Measurements from ENCODE around the gene LYSMD3.
"Not testable (repeated sequence)": the region's sequence is repeated elsewhere in the genome, so short reads cannot be mapped to it uniquely, and the experiment has no call there.

LYSMD3 gene

DNA sequence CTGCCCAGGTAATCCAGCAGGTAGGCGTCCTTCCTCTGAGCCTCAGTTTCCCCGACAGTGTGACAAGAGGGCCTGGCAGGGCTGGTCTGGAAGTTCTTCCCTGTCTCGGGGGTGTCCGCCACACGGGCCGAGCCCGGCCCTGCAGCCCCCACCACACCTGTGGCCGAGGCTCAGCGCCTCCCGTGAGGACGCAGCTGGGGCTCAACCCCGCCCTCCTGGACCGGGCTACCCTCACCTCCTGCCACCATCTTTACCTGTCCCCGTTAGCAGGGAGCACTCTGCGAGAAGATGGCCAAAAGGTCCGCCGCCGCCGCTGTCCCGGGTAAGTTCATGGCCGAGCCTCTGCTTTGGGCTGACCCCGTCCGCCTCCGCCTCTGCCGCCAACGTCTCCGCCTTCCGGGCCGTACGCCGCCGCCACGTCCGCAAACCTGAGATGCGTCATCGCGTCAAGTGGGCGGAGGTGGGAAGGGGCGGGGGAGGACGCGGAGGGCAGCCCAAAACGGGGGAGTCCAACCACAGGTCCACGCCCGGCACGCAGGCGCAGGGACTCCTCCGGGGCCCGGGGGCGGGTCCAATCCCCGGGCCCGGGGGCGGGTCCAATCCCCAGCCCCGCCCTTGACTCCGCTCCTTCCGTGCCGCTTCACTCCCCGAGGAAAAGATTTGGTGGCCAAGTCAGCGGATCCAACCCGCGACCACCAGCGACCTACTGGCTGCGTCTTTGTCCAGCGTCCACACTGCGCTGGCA lies at the start of gene LYSMD3:
Gene LYSMD3 (minus strand): TSS at position 391 of the 745 bp plus-strand sequence. CDS start 4,295 bp downstream, outside the sequence.
- DNase-seq (ENCODE audit: low read depth in 2 of 2), result peak; percentile 93

DNA sequence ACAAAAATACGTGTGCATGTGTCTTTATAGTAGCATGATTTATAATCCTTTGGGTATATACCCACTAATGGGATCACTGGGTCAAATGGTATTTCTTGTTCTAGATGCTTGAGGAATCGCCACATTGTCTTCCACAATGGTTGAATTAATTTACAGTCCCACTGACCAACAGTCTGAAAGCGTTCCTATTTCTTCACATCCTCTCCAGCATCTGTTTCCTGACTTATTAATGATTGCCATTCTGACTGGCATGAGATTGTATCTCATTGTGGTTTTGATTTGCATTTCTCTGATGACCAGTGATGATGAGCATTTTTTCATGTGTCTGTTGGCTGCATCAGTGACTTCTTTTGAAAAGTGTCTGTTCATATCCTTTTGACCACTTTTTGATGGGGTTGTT lies 47.2 kb upstream of the LYSMD3 start:
- not testable (repeated sequence) for DNase-seq (ENCODE audit: low read depth in 2 of 2)

DNA sequence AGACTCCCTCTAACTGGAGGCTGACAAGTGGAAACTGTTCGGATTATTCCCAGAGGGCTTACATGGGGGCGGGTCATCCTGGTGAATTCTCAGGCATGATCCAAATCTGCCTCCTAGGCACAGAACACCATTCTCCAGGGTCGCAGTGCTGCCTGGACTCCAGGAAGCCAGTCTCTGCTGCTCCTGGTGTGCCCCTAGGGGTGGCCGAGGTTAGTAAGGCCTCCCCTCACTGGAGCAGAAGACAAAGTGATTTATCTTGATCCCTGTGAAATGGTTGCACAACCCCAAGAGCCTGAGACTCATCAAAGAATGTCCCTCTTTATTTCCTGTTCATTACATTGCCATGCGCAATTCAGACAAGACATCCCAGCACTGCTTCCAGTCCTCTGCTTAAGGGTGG lies 46.3 kb upstream of the LYSMD3 start:
- DNase-seq (ENCODE audit: low read depth in 2 of 2), result no peak

DNA sequence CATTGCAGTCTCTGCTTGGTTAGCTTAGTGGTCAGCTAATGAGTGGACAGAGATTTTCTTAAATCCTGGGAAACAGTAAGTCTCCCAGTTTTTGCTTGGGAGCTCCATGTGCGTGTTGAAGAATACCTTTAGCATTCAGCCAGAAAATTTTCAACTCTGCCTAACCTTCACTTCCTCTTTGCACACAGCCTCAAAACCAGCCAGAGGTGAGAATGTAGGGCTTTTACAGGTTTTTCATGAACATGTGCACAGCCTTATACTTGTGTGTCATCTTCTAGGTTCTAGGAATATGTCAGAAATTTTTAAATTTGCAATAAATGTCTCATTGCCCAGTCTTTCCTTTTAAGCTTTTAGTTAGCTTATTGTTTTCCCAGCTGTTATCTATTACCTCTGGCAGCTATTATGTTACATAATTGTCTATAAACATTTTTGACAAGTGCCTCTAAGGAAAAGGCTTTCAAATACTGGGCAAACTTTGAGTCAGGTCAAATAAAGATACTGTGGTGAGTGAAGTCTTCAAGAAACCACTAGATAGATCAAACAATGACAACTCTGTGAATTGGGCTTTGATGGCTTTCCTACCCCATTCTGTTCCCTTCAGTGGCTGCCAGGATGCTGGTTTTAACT lies 41.9 kb upstream of the LYSMD3 start:
- DNase-seq (ENCODE audit: low read depth in 2 of 2), result no peak

DNA sequence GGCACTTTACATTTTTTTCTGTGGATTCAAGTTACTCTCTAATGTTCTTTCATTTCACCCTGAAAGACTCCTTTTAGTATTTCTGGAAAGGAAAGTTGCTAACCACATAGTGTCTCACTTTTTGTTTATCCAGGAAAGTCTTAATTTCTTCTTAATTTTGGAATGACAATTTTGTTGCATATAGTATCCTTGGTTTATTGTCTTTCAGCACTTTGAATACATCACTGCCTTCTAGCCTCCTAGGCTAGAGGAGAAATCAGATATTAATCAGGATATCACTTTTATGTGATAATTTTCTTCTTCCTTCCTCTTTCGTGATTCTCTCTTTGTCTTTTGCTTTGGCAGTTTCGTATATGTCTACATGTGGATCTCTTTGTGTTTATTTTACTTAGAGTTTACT lies 40.6 kb upstream of the LYSMD3 start:
- no peak for DNase-seq (ENCODE audit: low read depth in 2 of 2)

DNA sequence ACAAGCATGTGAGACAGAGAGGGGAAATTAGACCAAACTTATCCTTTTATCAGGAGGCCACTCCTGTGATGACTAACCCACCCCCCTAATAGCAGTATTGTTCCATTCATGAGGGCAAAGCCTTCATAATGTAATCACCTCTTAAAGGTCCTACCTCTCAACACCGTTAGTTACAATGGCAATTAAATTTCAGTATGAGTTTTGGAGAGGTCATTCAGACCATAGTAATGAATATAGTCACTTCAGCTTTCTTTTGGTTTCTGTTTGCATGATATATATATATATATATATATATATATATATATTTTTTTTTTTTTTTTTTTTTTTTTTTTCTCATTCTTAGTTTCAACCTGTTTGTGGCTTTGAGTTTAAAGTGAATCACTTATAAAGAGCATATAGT lies 39.7 kb upstream of the LYSMD3 start:
- no peak for DNase-seq (ENCODE audit: low read depth in 2 of 2)

DNA sequence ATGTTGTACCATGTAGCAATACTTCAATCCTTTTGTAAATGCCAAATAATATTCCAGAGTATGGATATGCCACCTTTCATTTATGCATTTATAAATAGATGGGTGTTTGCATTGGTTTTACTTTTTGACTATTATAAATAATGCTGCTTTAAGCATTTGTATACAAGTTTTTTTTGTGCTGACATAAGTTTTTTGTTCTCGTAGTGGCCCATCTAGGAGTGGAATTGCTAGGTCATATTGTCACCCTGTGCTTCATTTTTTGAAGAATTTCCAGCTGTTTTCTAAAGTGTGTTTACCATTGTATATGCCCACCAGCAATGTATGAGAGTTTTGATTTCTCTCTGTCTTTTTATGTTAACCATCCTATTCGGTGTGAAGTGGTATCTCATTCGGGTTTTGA lies 36.1 kb upstream of the LYSMD3 start:
- no peak for DNase-seq (ENCODE audit: low read depth in 2 of 2)

DNA sequence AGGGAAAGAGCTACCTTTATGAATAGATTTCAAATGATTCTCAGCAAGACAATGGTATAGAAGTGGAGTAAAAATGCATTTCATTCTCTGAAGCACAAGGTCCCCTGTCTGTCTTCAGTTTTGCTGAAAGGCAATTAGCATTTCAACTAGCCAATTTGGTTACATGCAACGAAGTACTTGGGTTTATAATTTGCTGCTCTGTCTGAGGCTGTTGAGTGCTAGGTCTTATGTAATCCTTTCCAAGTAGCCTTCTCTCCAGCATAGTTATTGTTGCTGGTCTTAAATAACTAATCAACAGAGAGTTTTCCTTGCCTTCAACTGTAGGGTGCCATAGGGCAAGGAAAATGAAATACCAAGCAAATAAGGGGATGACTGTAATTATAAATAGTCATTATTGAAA lies 33.7 kb upstream of the LYSMD3 start:
- no peak for DNase-seq (ENCODE audit: low read depth in 2 of 2)

DNA sequence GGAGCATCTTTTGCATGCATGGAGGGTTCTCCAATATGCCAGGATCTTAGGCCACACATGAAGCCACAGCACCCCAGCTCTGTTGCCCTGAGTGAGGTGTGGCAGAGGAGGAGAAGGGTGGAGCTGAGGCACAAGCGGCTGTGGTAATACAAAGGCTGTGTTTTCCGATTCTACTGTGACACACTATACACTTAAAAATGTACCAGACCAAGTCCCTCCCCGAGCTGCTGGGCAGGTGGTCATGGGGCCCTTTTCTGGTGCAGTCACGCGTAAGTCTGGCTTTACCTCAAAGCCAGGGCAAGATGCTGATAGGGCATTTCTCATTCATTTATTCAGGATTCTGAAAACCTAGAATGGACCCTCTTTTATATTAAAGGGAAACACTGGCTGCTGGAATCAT lies 33.0 kb upstream of the LYSMD3 start:
- DNase-seq (ENCODE audit: low read depth in 2 of 2), result no peak

DNA sequence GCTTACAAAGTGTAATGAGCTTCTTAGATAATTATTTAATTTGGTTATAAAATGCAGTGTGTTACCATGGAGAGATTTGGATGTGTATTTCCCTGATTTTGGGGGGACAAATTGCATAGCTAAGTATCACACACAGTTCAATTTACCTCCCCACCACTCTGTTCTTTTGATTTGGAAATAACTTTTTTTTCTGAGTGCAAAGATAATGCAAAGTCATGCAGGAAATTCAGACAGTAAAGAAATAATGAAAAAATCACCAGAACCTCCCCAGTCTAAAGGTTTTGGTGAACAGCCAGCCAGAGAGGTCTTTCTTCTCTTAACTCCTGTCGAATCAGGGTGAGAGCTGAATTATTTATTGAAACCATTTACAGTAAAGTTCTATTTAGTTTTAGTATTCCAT lies 32.4 kb upstream of the LYSMD3 start:
- no peak for DNase-seq (ENCODE audit: low read depth in 2 of 2)

DNA sequence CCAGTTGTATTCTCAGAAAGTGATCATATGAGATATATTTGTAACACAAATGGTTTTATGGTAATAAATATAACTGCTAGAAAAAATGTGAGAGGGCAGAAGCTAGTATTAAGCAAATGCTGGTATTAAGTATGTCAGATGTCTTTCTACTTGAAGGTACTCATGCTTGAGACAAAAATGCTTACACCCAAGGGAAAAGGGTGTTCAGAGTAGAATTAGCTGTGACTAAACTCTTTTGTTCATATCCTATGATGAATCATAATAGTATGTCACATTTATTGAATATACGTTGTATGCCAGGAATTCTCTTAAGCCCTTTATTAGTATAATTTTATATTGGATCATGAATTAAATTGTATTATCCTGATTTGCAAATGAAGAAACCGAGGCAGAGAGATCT lies 31.4 kb upstream of the LYSMD3 start:
- no peak for DNase-seq (ENCODE audit: low read depth in 2 of 2)

DNA sequence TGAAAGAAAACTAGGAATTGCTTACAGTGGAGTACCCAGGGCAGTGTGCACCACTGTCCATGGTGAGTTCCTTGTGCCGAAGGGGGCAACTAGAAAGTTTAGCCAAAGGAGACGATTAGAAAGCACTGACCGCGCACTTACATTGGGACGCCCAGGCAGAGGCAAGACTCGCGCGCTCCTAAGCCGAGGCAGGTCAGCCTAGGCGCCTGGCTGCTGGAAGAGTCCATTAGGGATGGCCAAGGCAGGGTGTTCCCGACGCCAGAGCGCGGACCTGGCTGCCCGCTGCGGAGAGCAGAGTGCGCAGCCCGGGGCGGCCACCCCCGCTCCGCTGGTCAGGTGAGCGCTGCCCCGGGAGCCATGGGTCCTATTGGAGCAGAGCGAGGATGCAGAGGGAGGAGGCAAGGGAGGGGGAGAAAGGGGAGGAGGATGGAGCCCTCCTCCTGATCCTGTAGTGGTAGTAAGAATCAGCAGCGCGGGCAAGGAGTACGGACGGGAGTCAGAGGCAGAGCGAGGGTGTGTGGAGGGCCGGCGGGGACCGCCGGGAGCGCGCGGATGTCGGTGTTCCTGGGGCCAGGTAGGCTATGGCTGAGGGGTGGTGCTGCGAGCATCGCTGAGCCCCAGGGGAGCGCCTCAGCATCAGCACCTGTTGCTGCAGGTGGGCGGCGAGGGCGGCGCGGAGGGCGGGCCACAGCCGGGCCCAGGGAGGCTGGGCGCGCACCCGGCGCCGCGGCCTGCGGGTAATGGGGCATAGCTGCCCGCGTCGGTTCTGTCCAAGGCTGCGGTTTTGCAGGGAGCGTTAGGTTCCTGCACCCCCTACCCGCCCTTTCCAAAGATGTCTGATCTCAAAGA lies 29.2 kb upstream of the LYSMD3 start, which contains the start of gene ADGRV1:
Gene ADGRV1 (plus strand): TSS at position 454 of the 849 bp plus-strand sequence. CDS start 99 bp downstream, at position 553.
- DNase-seq (ENCODE audit: low read depth in 2 of 2), result no peak

DNA sequence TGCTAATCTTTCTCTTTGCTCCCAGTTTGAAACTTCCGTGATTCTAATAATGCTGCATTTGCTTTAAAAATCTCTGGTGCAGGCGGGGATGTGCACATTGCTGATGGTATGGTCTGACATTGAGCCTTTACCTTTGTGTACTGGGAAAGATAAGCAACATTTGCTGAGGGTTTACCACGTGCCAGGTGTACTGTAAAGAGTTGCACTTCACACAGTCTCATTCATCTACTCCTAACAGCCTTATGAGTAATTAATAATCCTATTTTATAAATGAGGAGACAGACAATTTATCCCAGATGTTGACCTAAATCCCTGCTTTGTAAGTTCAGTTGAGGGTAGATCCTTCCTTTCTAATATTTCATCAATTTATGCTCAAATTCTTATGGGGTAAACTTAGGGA lies 28.5 kb upstream of the LYSMD3 start:
- no peak for DNase-seq (ENCODE audit: low read depth in 2 of 2)

DNA sequence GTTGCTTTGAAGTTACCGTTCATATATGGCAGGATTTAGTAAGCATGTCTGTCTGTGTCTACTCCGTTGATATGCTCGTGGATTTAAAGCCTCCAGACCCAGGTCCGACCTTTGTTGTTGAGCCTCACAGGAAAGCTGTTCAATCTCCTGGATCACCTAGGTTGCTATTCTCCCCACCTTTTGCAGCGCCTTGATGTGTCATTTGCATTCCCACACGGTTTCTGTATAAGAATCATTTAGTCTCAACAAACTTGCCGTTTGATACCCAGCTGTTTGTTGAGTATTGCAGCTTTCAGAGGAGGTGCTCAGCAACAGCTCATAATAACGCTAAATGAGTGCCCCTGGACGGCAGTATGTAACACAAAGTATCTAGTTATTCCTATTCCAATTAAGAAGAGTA lies 28.0 kb upstream of the LYSMD3 start:
- DNase-seq (ENCODE audit: low read depth in 2 of 2), result no peak

DNA sequence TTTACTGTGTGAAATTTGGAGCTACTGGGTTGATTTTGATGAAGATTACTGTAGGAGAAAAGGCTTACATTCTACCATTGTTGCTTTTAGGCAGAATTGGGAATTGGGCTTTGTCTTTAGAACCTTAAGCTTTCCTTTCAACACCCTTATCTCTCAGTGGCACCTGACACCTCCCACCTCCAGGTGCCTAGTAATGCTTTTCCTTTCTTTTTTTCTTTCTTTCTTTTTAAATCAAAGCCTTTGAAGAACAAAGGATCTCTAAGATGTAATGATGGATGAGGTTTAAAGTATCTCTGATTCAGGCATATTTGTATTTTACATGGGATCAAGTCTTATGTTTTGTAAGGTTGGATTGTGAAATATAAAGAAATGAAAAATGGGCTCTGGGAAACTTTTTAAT lies 26.3 kb upstream of the LYSMD3 start:
- no peak for DNase-seq (ENCODE audit: low read depth in 2 of 2)

DNA sequence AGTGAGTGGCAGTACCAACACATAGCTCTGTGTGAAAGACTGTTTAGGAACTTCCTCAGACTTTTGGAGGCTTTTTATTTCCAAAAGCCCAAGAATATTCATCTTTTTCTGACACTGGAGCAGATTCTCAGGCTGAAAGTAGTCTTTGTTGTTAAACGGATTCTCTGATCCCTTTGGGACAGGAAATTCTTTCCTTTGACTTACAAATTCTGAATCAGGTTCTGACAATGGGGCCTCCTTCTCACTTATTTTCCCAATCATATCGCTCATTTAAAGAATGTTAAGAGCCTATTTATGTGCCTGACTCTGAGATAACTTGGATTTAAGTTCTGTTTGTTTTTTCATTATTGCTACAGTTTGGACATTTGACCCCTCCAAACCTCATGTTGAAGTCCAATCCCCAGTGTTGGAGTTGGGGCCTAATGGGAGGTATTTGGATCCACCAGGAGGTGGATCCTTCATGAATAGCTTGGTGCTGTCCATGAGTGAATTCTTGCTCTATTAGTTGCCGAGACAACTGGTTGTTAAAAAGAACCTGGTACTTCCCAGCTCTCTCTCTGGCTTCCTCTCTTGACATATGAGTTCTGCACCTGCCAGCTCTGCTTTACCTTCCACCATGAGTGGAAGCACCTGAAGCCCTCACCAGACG lies 25.1 kb upstream of the LYSMD3 start:
- DNase-seq (ENCODE audit: low read depth in 2 of 2), result no peak

DNA sequence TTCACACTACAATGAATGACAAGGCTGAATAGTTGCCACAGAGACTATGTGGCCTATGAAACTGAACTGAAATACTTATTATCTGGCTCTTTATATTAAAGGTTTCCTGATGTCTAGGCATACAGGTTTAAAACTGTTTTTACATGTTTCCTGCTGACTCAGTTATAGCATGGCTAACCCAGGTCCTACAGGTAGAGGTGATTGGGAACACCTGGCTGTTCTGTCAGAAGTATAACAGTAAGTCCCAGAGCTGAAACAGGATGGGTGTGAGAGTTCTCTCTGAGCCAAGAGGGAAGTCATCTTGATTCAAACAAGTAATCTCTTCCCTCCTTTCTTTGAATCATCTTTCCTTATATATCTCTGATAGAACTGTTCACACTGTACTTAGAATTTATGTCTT lies 24.3 kb upstream of the LYSMD3 start:
- no peak for DNase-seq (ENCODE audit: low read depth in 2 of 2)

DNA sequence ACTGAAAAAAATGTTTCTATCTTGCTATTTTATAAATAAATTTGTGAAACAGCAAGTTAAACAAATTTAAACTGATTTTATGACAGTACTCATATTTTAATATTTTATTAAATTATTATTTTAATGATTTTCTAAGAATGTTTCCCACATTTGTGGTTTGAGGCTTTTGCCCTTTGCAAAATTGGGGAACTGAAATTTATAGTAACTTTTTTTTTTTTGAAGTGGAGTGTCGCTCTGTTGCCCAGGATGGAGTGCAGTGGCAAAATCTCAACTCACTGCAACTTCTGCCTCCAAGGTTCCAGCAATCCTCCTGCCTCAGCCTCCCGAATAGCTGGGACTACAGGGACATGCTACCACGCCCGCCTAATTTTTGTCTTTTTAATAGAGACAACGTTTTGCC lies 22.0 kb upstream of the LYSMD3 start:
- no peak for DNase-seq (ENCODE audit: low read depth in 2 of 2)

DNA sequence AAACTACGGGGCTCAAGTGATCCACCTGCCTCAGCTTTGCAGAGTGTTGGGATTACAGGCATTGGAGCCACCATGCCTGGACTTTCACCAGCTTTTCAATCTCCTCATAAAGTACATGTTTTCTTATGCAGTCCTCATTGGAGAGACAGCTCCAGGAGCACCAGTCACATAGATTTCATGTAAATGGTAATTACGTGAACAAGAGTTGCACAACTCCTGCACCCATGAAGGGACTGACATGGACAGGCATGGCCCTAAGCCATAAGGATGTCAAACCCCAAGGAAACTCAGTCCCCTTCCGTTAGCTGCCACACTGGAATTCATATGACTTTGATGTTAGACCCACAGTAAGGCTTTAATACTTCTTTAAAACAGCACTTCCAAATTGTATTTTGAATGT lies 21.6 kb upstream of the LYSMD3 start:
- no peak for DNase-seq (ENCODE audit: low read depth in 2 of 2)

DNA sequence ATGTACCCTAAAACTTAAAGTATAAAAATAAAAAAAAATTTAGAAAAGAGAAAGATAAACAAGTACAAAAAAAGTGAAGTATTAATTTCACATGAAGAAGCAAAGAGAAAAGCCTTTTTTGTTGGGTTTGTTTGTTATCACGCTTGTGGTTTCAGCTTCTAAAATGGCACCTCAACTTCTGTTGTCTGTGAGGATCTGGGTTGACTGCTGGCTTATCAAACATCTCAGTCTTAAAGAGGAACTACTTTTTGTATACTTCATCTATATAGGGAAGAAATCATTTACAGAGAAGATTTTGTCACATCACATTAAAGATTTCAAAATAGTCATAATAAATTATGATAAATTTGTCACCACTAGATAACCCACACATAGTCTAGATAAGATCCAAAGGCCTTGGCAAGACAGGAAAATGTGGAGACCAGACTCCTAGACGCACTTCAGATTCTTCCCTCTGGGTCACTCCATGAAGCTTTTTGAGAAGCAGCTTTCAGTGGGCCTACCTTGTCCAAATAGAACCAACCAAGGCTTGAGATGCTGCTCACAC lies 20.4 kb upstream of the LYSMD3 start:
- no peak for DNase-seq (ENCODE audit: low read depth in 2 of 2)

DNA sequence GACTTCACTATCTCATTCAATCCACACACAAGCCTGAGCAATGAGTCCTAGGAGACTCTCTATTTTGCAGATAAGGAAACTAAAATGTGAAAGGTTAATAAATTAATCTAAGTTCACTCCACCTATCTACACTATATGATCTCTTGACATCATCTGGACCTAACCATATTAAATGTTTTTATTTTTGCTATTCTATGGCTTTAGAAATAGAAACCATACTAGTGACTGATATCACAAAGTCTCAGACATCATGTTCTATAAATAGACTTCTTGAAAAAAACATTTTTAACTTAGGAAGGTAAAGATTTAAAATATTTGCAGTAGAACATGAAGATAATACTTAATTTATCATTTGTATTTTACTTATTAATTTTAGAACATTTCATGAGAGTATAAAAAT lies 19.8 kb upstream of the LYSMD3 start:
- DNase-seq (ENCODE audit: low read depth in 2 of 2), result no peak

DNA sequence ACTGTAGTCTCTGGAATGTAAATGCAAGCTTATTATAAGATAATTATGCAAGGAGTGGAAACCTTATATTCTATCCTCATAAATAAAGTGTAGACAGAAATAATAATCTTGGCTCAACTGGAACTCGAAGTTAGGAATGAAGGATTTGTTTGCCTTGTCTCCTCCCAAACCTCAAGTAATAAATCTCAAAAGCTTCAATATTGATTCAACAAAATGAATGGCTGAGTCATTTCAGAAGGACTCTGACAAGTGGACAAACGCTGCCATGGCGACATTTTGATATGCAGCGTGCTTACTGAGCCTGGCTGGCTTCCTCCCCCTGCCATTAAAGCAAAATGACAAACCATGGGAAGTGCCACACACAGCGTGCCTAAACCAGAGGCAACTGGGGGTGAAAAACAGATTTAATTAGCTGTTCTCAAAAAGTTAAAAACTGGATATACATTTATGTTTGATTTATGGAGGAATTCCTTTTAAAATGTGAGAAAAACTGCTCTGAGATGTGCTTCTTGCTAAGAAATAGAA lies 18.7 kb upstream of the LYSMD3 start:
- no peak for DNase-seq (ENCODE audit: low read depth in 2 of 2)

All from stimulated activated CD4-positive, alpha-beta T cell treated with anti-CD3 and anti-CD28 coated beads, Interleukin-12 subunit alpha, Interleukin-12 subunit beta, amount 100 ng/mL, for 24 hours (primary cell).